ENCODE results near the gene TBC1D20.
"Not testable (repeated sequence)": the region's sequence is repeated elsewhere in the genome, so short reads cannot be mapped to it uniquely, and the experiment has no call there.

The TBC1D20 gene

GRCh38 chr20:401682-402495 is 60.4 kb downstream of the TBC1D20 start:
- DNase-seq (ENCODE audit: low read depth), result no peak

- no peak for DNase-seq (ENCODE audit: low read depth)
These were observed 61.7 kb downstream of the TBC1D20 start for GRCh38 chr20:400454-401275.

GRCh38 chr20:400128-400453 is 62.2 kb downstream of the TBC1D20 start:
- no peak for DNase-seq (ENCODE audit: low read depth)

GRCh38 chr20:399182-399707 is 63.1 kb downstream of the TBC1D20 start:
- DNase-seq (ENCODE audit: low read depth), result no peak

- DNase-seq (ENCODE audit: low read depth), result no peak
These were observed 64.7 kb downstream of the TBC1D20 start for GRCh38 chr20:397432-398237.

- no peak for DNase-seq (ENCODE audit: low read depth)
These were observed 65.5 kb downstream of the TBC1D20 start for GRCh38 chr20:396619-397431.

- DNase-seq (ENCODE audit: low read depth), result no peak
These were observed 66.1 kb downstream of the TBC1D20 start for GRCh38 chr20:396252-396618.

- not testable (repeated sequence) for DNase-seq (ENCODE audit: low read depth)
These were observed 69.0 kb downstream of the TBC1D20 start for GRCh38 chr20:393296-393695.

- no peak for DNase-seq (ENCODE audit: low read depth)
These were observed 71.2 kb downstream of the TBC1D20 start for GRCh38 chr20:391041-391711.

- no peak for DNase-seq (ENCODE audit: low read depth)
These were observed 73.1 kb downstream of the TBC1D20 start for GRCh38 chr20:389220-389619.

GRCh38 chr20:388034-388994 is 74.0 kb downstream of the TBC1D20 start:
- DNase-seq (ENCODE audit: low read depth), result no peak

GRCh38 chr20:387520-387919 is 74.8 kb downstream of the TBC1D20 start:
- DNase-seq (ENCODE audit: low read depth), result no peak

GRCh38 chr20:386634-387033 is 75.7 kb downstream of the TBC1D20 start:
- DNase-seq (ENCODE audit: low read depth), result not testable (repeated sequence)

All from T follicular helper cell (primary cell).